ENCODE data around the gene PLA2G4E. TPM values are rescaled to one million over a fixed set of nuclear protein-coding genes. Genes with fewer than 3 reads are reported as not detected.

Gene PLA2G4E
- total RNA-seq, 1 donor from 2014 or later = not detected

DNA sequence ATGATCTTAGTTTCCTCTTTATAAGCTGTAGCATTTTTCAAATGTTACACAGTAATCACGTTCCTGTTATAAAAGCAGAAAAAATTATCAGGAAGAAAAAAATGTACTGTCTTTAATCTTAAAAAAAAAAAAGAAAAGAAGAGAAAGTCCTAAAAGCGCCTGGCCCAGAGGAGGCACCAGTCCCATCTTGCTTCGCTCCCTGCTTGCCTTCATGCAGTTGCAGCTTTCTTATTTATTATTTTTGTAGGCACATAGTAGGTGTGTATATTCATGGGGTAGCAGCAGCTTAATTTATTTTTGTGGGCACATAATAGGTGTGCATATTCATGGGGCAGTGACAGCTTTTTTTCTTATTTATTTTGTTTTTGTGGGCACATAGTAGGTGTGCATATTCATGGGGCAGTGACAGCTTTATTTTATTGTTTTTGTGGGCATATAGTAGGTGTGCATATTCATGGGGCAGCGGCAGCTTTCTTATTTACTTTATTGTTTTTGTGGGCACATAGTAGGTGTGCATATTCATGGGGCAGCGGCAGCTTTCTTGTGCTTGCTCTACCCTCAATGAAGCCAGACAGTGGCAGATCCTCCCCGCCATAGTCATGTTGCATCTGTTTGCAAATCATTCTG lies 43.0 kb downstream of the PLA2G4E start:
- TF ChIP-seq, protein P1, sequence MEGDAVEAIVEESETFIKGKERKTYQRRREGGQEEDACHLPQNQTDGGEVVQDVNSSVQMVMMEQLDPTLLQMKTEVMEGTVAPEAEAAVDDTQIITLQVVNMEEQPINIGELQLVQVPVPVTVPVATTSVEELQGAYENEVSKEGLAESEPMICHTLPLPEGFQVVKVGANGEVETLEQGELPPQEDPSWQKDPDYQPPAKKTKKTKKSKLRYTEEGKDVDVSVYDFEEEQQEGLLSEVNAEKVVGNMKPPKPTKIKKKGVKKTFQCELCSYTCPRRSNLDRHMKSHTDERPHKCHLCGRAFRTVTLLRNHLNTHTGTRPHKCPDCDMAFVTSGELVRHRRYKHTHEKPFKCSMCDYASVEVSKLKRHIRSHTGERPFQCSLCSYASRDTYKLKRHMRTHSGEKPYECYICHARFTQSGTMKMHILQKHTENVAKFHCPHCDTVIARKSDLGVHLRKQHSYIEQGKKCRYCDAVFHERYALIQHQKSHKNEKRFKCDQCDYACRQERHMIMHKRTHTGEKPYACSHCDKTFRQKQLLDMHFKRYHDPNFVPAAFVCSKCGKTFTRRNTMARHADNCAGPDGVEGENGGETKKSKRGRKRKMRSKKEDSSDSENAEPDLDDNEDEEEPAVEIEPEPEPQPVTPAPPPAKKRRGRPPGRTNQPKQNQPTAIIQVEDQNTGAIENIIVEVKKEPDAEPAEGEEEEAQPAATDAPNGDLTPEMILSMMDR (IDR thresholded peaks at IDR 0.05; ENCODE audit: borderline replicate concordance) = no peak
- H3K27ac ChIP-seq (replicated peaks) = no peak overlapping the region
- no peak for DNase-seq
- H3K27me3 ChIP-seq (ENCODE audit: low read depth) = no peaks in the 10 kb centered on the region
- H3K4me1 ChIP-seq = peaks cover 34% of the 10 kb centered on the region
- intact Hi-C loops (cut with micrococcal nuclease) = no loop called here
- H3K9me3 ChIP-seq (replicated peaks) = no peaks in the 10 kb centered on the region
- H3K4me3 ChIP-seq = no peak overlapping the region
- no peaks in the 10 kb centered on the region for H3K36me3 ChIP-seq

- Histone ChIP-seq H3K4me3 (no peak overlapping the region), H3K36me3 (no peaks in the 10 kb centered on the region), H3K27me3 (ENCODE audit: low read depth) (no peaks in the 10 kb centered on the region), H3K27ac (replicated peaks) (no peak overlapping the region), H3K9me3 (replicated peaks) (no peaks in the 10 kb centered on the region), H3K4me1 (peaks cover 32% of the 10 kb centered on the region)
- DNase-seq = no peak
- TF ChIP-seq, protein P1 (IDR thresholded peaks at IDR 0.05; ENCODE audit: borderline replicate concordance) = no peak
- intact Hi-C loops (cut with micrococcal nuclease) = no loop called here
These were observed 45.2 kb downstream of the PLA2G4E start for GRCh38 chr15:41975669-41976068.

GRCh38 chr15:41974041-41974440 lies 46.8 kb downstream of the PLA2G4E start:
- intact Hi-C loops (cut with micrococcal nuclease) = no loop called here
- Histone ChIP-seq H3K36me3 (no peaks in the 10 kb centered on the region), H3K27me3 (ENCODE audit: low read depth) (no peaks in the 10 kb centered on the region), H3K4me1 (peaks cover 37% of the 10 kb centered on the region), H3K4me3 (no peak overlapping the region), H3K27ac (replicated peaks) (no peak overlapping the region), H3K9me3 (replicated peaks) (no peaks in the 10 kb centered on the region)
- DNase-seq = no peak
- TF ChIP-seq, protein P1 (IDR thresholded peaks at IDR 0.05; ENCODE audit: borderline replicate concordance) = no peak

DNA sequence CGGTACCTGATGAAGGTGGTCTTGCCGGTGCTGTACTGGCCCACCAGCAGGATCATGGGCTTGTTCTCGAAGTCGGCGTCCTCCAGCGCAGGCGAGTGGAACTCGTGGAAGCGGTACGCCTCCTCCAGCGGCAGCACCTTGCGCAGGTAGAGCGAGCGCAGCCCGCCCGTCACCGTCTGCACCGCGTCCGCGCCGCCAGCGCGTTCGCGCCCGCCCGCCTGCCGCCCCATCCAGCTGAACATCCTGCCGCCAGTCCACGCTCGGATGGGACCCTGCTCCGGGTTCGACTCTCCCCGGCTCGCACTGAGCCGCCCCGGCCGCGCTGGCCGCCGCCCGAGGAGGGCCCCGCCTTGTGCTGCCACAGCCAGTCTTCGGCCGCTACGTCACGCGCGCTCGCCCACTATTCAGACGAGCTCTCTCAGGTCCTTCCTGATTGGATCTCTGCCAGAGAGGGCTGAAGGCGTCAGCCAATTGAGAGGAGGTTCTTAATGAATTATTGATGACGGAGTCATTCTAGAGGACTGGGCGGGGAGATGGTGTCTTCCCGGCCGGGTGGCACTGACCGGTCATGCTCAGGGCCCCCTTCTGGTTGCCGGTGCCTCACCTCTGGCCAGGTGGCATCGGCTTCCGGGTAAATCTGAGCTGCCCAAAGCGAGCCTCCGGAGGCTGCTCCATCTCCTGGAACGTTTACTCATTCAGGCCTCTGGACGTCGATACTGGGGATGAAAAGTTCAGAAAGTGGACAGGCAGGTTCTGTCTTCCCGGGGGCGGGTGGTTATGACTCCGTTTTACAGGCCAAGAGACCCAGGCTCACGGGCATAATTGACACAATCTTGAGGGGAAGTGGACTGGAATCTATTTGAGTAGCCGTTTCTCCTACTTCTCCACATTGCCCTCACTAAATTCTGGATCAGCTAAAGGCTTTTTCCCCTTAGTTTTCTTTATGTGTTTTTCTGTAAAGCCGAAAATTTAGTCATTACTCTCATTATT lies 48.3 kb downstream of the PLA2G4E start, which contains the start of gene EHD4:
Gene EHD4 (minus strand): TSS at position 305 of the 990 bp plus-strand sequence. CDS start 63 bp downstream, at position 242.
- TF ChIP-seq, protein P1 (IDR thresholded peaks at IDR 0.05; ENCODE audit: borderline replicate concordance) = peak; percentile 58
- Histone ChIP-seq H3K9me3 (replicated peaks) (no peaks in the 10 kb centered on the region), H3K4me1 (peaks cover 52% of the 10 kb centered on the region), H3K4me3 (peak within 1 kb of the TSS; percentile 90), H3K27me3 (ENCODE audit: low read depth) (no peaks in the 10 kb centered on the region), H3K27ac (replicated peaks) (peak within 1 kb of the TSS; percentile 95), H3K36me3 (no peaks in the 10 kb centered on the region)
- intact Hi-C loops (cut with micrococcal nuclease) = no loop called here
- peak; percentile 98 for DNase-seq

- H3K4me1 ChIP-seq = peaks cover 58% of the 10 kb centered on the region
- DNase-seq = peak; percentile 38
- TF ChIP-seq, protein P1 (IDR thresholded peaks at IDR 0.05; ENCODE audit: borderline replicate concordance) = no peak
- H3K36me3 ChIP-seq = no peaks in the 10 kb centered on the region
- no peaks in the 10 kb centered on the region for H3K9me3 ChIP-seq (replicated peaks)
- H3K27me3 ChIP-seq (ENCODE audit: low read depth) = no peaks in the 10 kb centered on the region
- peak overlapping the region; percentile 90 for H3K4me3 ChIP-seq
- H3K27ac ChIP-seq (replicated peaks) = peak overlapping the region; percentile 95
- intact Hi-C loops (cut with micrococcal nuclease) = no loop called here
These were observed 49.0 kb downstream of the PLA2G4E start for GRCh38 chr15:41971895-41972252.
